Esophagus (tissue), 2 donors: Measurements from ENCODE around the gene MALRD1. TPM values are rescaled to one million over a fixed set of nuclear protein-coding genes. Genes with fewer than 3 reads are reported as not detected.
"Not testable (repeated sequence)": the region's sequence is repeated elsewhere in the genome, so short reads cannot be mapped to it uniquely, and the experiment has no call there.

ENCODE experiments used
- H3K27ac ChIP-seq, 2 donors: one replicate each; pipeline ENCODE4 v1.5.1; 2013; ENCODE audit warnings: low read depth in 2 of 2, mild to moderate bottlenecking in 2 of 2, inconsistent platforms in 1 of 2, low read length in 1 of 2, moderate library complexity in 1 of 2
- H3K27me3 ChIP-seq, 2 donors: one replicate each; pipeline ENCODE4 v1.6.1; 2013; ENCODE audit warnings: low read length in 2 of 2, control low read depth in 1 of 2, mild to moderate bottlenecking in 1 of 2; ENCODE audit not compliant: insufficient read depth in 2 of 2, control insufficient read depth in 1 of 2
- H3K36me3 ChIP-seq, 2 donors: one replicate each; pipeline ENCODE4 v1.6.1; 2013; ENCODE audit warnings: low read length in 1 of 2; ENCODE audit not compliant: control insufficient read depth in 2 of 2, insufficient read depth in 2 of 2
- H3K4me1 ChIP-seq, 2 donors: one replicate each; pipeline ENCODE4 v1.6.1; 2013; ENCODE audit warnings: low read length in 1 of 2; ENCODE audit not compliant: control insufficient read depth in 2 of 2, insufficient read depth in 2 of 2
- H3K4me3 ChIP-seq, 2 donors: one replicate each; pipeline ENCODE4 v1.5.1; 2013; ENCODE audit warnings: low read length in 2 of 2, mild to moderate bottlenecking in 2 of 2, low read depth in 1 of 2, moderate library complexity in 1 of 2
- H3K9me3 ChIP-seq, 2 donors: one replicate each; pipeline ENCODE4 v1.6.1; 2013; ENCODE audit warnings: mild to moderate bottlenecking in 2 of 2, low read depth in 1 of 2, low read length in 1 of 2, moderate library complexity in 1 of 2; ENCODE audit not compliant: control insufficient read depth in 2 of 2, insufficient read depth in 1 of 2
- WGBS, 2 donors: extraction: QIAGEN DNeasy Blood & Tissue Kit; methylation state at CpG; one replicate each; pipeline ENCODE4 v1.1.7; 2013; 5-methylcytosine and 5-hydroxymethylcytosine counted together
- polyA plus RNA-seq, 2 donors: library from polyadenylated mRNA; stranded (reverse); fragments of 200-250 nt; gene quantifications; one replicate each; pipeline ENCODE4 v1.2.3, GENCODE V29; 2013
- donor health status: healthy with polysubstance abuse.
- donor health status: Bipolar disorder and iron deficiency.

MALRD1 gene
- polyA plus RNA-seq, 2 donors, result 0.07 to 0.14 TPM

- WGBS, 2 donors, result 83 to 94% methylated on average over 2 of the region's 2 CpGs
- Histone ChIP-seq H3K27me3 (no peaks in the 10 kb centered on the region), H3K9me3 (no peaks in the 10 kb centered on the region)
These were observed 680.4 kb downstream of the MALRD1 start for GRCh38 chr10:19728964-19729363.

GRCh38 chr10:19730167-19730906 is 681.7 kb downstream of the MALRD1 start:
- Histone ChIP-seq H3K9me3 (no peaks in the 10 kb centered on the region), H3K36me3 (no peaks in the 10 kb centered on the region), H3K27ac (no peak overlapping the region), H3K4me1 (no peaks in the 10 kb centered on the region), H3K4me3 (no peak overlapping the region), H3K27me3 (no peaks in the 10 kb centered on the region)
- WGBS, 2 donors, result 85 to 90% methylated on average over 2 of the region's 2 CpGs

More at GRCh38 chr10:19728964-19729363, 680.4 kb downstream of the MALRD1 start:
- H3K4me1 ChIP-seq, result no peaks in the 10 kb centered on the region
- H3K36me3 ChIP-seq, result no peaks in the 10 kb centered on the region
- no peak overlapping the region for H3K27ac ChIP-seq
- H3K4me3 ChIP-seq, result no peak overlapping the region

DNA sequence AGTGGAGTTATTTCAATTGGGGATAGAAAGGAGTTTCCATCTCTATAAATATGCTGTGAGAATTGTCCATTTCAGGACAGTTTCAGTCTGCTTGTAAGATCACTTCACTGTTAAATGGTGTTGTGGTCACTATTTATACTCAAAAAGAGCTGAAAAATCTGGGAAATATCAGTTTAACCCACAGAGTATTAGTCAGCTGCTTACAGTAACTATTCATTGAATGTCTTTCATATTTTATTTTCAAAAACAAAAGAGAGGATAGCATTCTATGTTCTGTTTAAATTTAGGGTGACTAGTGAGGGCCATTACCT is 682.3 kb downstream of the MALRD1 start:
- Histone ChIP-seq H3K27me3 (no peaks in the 10 kb centered on the region), H3K9me3 (no peaks in the 10 kb centered on the region), H3K27ac (no peak overlapping the region), H3K36me3 (no peaks in the 10 kb centered on the region), H3K4me1 (no peaks in the 10 kb centered on the region), H3K4me3 (no peak overlapping the region)

DNA sequence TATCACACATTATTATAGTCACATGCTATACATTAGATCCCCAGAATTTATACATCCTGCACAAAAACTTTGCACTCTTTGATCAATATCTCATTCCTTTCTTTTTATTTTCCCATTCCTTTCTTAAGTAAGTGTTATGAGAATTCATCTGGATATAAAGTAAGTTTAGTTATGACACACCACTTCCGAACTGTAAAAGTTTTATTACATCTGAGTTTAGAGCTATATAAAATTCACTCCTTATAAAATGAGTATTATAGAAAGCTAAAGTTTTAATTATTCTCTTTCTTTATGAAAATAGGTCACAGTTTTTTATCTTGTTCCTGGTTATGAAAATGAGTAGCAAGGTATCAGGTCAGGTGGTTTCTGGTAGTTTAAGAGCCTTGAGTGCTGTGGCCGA is 683.0 kb downstream of the MALRD1 start:
- no peak overlapping the region for H3K4me3 ChIP-seq
- no peaks in the 10 kb centered on the region for H3K36me3 ChIP-seq
- no peaks in the 10 kb centered on the region for H3K9me3 ChIP-seq
- H3K4me1 ChIP-seq, result no peaks in the 10 kb centered on the region
- H3K27me3 ChIP-seq, result no peaks in the 10 kb centered on the region
- WGBS, 2 donors, result 94 to 96% methylated on average over 2 of the region's 2 CpGs
- no peak overlapping the region for H3K27ac ChIP-seq

DNA sequence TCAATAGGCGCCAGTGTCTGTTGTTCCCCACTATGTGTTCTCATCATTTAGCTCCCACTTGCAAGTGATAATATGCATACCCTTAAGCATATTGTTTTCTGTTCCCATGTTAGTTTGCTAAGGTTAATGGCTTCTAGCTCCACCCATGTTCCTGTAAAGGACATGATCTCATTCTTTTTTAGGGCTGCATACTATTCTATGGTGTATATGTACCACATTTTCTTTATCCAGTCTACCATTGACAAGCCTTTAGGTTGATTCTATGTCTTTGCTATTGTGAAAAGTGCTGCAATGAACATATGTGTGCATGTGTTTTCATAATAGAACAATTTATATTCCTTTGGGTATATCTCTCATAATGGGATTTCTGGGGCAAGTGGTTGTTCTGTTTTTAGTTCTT is 689.8 kb downstream of the MALRD1 start:
- H3K9me3 ChIP-seq, result no peaks in the 10 kb centered on the region
- no peaks in the 10 kb centered on the region for H3K27me3 ChIP-seq
- H3K27ac ChIP-seq, result no peak overlapping the region
- no peaks in the 10 kb centered on the region for H3K4me1 ChIP-seq
- H3K36me3 ChIP-seq, result no peaks in the 10 kb centered on the region
- WGBS, 2 donors, result 82 to 94% methylated on average over 1 of the region's 1 CpG
- no peak overlapping the region for H3K4me3 ChIP-seq

DNA sequence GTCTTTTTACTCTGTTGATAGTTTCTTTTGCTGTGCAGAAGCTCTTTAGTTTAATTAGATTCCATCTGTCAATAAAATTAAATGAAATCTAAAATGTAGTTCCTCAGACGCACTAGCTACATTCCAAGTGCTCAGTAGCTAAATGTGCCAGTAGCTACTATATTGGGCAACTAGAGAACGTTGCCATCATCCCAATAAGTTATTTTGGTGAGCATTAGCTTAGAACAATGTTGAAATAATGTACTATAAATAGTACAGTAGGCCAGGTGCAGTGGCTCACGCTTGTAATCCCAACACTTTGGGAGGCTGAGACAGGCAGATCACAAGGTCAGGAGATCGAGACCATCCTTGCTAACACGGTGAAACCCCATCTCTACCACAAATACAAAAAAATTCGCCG is 690.6 kb downstream of the MALRD1 start:
- not testable (repeated sequence) for H3K4me1 ChIP-seq, H3K4me3 ChIP-seq, H3K27ac ChIP-seq, H3K9me3 ChIP-seq, H3K36me3 ChIP-seq, H3K27me3 ChIP-seq
- WGBS, 2 donors, result 77 to 83% methylated on average over 7 of the region's 7 CpGs

DNA sequence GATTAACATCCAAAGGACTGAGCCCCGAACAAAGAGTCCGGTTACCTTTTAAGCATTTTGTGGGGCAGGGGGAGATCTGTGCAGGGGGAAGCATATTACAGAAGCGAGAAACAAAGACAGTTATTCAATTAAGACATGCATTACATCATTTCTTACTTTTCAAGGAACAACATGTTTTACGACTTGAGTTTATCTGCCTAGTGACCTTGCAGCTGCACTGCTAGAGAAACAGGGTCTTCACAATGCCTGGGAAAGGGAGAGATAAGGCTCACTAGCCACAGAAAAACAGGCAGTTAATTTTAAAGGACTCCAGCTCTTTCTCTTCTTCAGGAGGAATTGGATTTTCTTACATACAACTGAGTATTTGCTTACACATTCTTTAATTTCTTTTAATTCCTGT is 693.5 kb downstream of the MALRD1 start:
- H3K4me3 ChIP-seq, result not testable (repeated sequence)
- 62 to 67% methylated on average over 4 of the region's 4 CpGs for WGBS, 2 donors

DNA sequence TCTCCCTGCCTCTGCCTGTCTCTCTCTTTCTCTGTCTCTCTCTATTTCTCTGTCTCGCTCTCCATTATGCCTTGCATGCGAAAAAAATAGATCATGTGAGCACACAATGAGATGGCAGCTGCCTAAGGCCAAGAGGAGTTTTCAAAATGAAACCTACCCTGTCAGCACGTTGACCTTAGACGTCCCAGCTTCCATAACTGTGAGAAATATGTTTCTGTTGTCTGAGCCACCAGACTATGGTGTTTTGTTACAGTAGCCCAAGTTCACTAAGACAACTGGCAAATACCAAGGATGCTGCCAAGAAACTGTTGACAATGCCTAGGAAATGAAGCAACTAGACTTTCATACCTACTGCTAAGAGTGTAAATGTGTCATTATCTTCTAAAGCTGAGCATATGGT is 697.1 kb downstream of the MALRD1 start:
- WGBS, 2 donors, result 82 to 90% methylated on average over 4 of the region's 4 CpGs
- Histone ChIP-seq H3K36me3 (no peaks in the 10 kb centered on the region), H3K4me3 (no peak overlapping the region), H3K9me3 (no peaks in the 10 kb centered on the region), H3K27me3 (no peaks in the 10 kb centered on the region), H3K27ac (no peak overlapping the region), H3K4me1 (no peaks in the 10 kb centered on the region)

More for the DNA sequence above, 693.5 kb downstream of the MALRD1 start:
- H3K27ac ChIP-seq, H3K27me3 ChIP-seq, H3K9me3 ChIP-seq, H3K4me1 ChIP-seq, H3K36me3 ChIP-seq: not testable (repeated sequence)

- Histone ChIP-seq H3K4me1 (no peaks in the 10 kb centered on the region), H3K27ac (no peak overlapping the region), H3K9me3 (no peaks in the 10 kb centered on the region), H3K4me3 (no peak overlapping the region), H3K27me3 (no peaks in the 10 kb centered on the region), H3K36me3 (no peaks in the 10 kb centered on the region)
These were observed 700.7 kb downstream of the MALRD1 start for GRCh38 chr10:19749185-19749729.

DNA sequence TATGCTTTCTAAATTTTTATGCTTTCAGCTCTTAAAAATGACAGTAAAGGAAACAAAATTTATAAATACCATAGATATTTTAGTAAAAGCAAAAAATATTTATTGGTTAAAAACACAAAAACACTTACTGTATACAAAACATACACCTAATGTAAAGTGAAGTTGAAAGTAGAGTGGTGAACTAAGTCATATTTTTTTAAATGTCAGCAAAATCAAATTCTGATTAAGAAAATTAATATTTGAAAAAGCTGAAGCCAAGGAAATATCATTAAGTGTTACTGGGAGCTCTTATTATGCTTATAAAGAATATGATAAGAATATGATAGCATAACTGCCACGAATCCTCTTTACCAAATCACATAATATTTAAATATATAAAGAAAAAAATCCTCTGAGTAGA is 702.4 kb downstream of the MALRD1 start:
- no peaks in the 10 kb centered on the region for H3K4me1 ChIP-seq
- H3K36me3 ChIP-seq, result no peaks in the 10 kb centered on the region
- H3K9me3 ChIP-seq, result no peaks in the 10 kb centered on the region
- no peaks in the 10 kb centered on the region for H3K27me3 ChIP-seq
- no peak overlapping the region for H3K4me3 ChIP-seq
- 80 to 81% methylated on average over 1 of the region's 1 CpG for WGBS, 2 donors
- no peak overlapping the region for H3K27ac ChIP-seq
